Prostate gland (tissue), 2 donors: ENCODE measurements around the gene NTSR2. TPM values are rescaled to one million over a fixed set of nuclear protein-coding genes. Genes with fewer than 3 reads are reported as not detected.

ENCODE experiments used
- DNase-seq: peaks from one replicate; pipeline ENCODE4 v3.0.0-alpha.2; 2019; ENCODE audit warnings: low spot score
- H3K27ac ChIP-seq, 2 donors: fragments of 200-600 bp; sonication (generic); 2 replicates each; pipeline ENCODE4 v1.5.1; 2017 to 2019
- H3K27me3 ChIP-seq: fragments of 200-600 bp; sonication (generic); replicated peaks from 2 replicates; pipeline ENCODE4 v1.5.1; 2019; ENCODE audit not compliant: insufficient read depth
- H3K36me3 ChIP-seq, 2 donors: fragments of 200-600 bp; sonication (generic); 1 replicate in 1 of 2; 2 replicates in 1 of 2; pipeline versions ENCODE4 v1.5.1 to v1.8.1; 2017 to 2019
- H3K4me1 ChIP-seq: fragments of 200-600 bp; sonication (generic); replicated peaks from 2 replicates; pipeline ENCODE4 v1.5.1; 2019
- H3K4me3 ChIP-seq, 2 donors: fragments of 200-600 bp; sonication (generic); 2 replicates each; pipeline ENCODE4 v1.5.1; 2017 to 2019
- H3K9me3 ChIP-seq: fragments of 200-600 bp; sonication (generic); 2 replicates; pipeline ENCODE4 v1.5.1; 2017
- CTCF ChIP-seq, 4 experiments: fragments of 200-600 bp in 2 of 4; fragments of 450-650 bp in 2 of 4; sonication (generic) in 2 of 4; IDR thresholded peaks; 1 replicate in 3 of 4; 2 replicates in 1 of 4; pipeline ENCODE4 v1.5.1; 2016 to 2019; ENCODE audit warnings: antibody characterized with exemption in 4 of 4, mild to moderate bottlenecking in 2 of 4, moderate library complexity in 2 of 4
- POLR2A ChIP-seq: fragments of 450-650 bp; IDR thresholded peaks from one replicate; pipeline ENCODE4 v1.6.1; 2016; ENCODE audit warnings: antibody characterized with exemption, mild to moderate bottlenecking
- POLR2AphosphoS5 ChIP-seq: sonication (generic); formaldehyde crosslinking; IDR thresholded peaks from one replicate; pipeline ENCODE4 v1.6.1; 2017; ENCODE audit warnings: antibody characterized with exemption
- WGBS: methylation state at CpG from one replicate; pipeline ENCODE4 v1.1.5; 2018; 5-methylcytosine and 5-hydroxymethylcytosine counted together
- intact Hi-C: fragments of 100-400 bp; cut with DNase I; formaldehyde crosslinking; loops from one replicate; pipeline ENCODE4 v1.14.2; 2022
- total RNA-seq, 2 donors: library from RNA; depleted of rRNA; stranded (reverse); fragments of >200 nt; gene quantifications; one replicate each; pipeline ENCODE4 v1.1.0, GENCODE V29; 2016

Gene NTSR2
- total RNA-seq, 2 donors from 2014 or later = 0.34 TPM; not detected in 1

GRCh38 chr2:11649093-11649492 is 20.9 kb downstream of the NTSR2 start:
- WGBS = 55% methylated on average over 2 of the region's 2 CpGs
- intact Hi-C loops = no loop called here
- Histone ChIP-seq H3K27me3 (no peaks in the 10 kb centered on the region), H3K4me1 (no peaks in the 10 kb centered on the region), H3K36me3 (no peaks in the 10 kb centered on the region), H3K4me3 (no peak overlapping the region), H3K27ac (no peak overlapping the region), H3K9me3 (no peaks in the 10 kb centered on the region)
- TF ChIP-seq POLR2AphosphoS5 = no peak
- no peak for TF ChIP-seq CTCF (IDR thresholded peaks at IDR 0.05)
- TF ChIP-seq POLR2A = no peak
- no peak for DNase-seq

DNA sequence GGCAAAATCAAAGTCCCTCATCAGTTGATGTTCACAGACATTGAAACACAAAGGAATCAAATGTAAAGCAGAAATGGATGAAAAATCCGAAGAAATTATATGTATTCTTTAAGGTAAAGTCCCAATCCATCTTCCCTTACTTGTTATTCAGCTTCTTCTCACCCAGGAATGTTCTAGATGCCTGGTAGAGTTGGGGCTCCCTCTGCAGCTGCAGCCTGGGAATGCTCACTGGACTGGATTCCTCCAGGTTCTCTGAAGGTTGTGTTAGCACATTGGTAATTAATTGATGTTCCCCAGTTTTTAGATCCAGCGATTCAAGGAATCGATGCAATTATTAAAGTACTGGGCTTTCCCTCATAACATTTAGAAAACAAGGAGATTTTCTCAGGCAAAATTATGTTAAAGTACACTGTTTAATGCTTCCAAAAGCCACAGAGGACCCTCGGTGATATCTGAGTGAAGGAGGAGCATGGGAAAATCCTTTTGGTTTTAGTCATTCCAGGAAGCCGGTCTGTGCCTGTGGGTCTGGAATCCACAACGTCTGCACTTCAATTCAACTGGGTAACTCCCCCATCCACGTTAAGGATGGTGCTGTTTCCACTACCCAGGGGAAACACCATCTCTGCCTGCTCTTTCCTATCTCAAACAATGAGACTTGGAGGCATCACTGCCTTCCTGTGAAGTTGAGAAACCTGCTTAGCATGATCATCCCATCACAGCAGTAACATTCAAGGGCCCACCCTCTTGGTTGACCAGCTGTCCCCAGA is 22.0 kb downstream of the NTSR2 start:
- WGBS = 73% methylated on average over 7 of the region's 7 CpGs
- H3K36me3 ChIP-seq = no peaks in the 10 kb centered on the region
- no peaks in the 10 kb centered on the region for H3K4me1 ChIP-seq
- TF ChIP-seq CTCF (IDR thresholded peaks at IDR 0.05) (peak in 1 of 4 experiments; percentile 5), POLR2A (no peak)
- H3K27me3 ChIP-seq = no peaks in the 10 kb centered on the region
- no peak overlapping the region for H3K4me3 ChIP-seq
- no peak overlapping the region for H3K27ac ChIP-seq
- intact Hi-C loops = no loop called here
- DNase-seq = no peak
- no peaks in the 10 kb centered on the region for H3K9me3 ChIP-seq

DNA sequence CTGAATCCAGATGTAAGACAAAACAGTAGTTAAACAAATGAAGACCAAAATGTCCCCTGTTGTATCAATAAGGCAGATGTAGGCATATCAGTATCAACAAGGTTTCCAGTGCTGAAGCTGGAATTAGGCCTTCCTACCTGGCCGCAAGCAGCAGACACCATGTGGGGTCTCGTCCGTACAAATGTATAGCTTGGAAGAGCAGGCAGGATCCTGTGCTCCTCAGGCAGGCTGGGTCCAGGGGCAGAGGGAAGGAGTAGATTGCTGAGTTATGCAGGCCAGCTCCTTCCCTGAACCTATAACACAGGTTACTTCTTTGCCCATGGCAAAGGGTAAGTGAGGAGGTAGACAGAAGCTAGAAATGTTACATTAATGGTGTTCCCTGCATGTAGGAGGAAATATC is 23.5 kb downstream of the NTSR2 start:
- Histone ChIP-seq H3K4me1 (no peaks in the 10 kb centered on the region), H3K27me3 (no peaks in the 10 kb centered on the region), H3K36me3 (no peaks in the 10 kb centered on the region), H3K4me3 (no peak overlapping the region), H3K9me3 (no peaks in the 10 kb centered on the region), H3K27ac (no peak overlapping the region)
- TF ChIP-seq POLR2AphosphoS5 (no peak), CTCF (IDR thresholded peaks at IDR 0.05) (no peak), POLR2A (no peak)
- DNase-seq = no peak
- WGBS = 100% methylated on average over 3 of the region's 3 CpGs
- intact Hi-C loops = no loop called here

DNA sequence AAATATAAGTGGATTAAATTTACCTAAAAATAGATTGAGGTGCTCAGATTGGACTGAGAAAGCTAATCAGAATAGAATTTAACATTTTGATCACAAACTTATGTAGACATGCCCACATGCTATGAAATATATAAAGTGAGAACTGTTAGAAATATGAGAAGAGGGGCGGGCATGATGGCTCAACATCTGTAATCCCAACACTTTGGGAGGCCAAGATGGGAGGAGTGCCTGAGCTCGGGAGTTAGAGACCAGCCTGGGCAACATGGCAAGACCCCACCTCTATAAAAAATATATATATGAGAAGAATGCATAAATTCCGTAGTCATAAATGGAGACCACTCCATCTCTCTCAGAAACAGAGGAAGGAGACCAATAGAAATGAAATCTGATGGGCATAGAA is 25.7 kb downstream of the NTSR2 start:
- 90% methylated on average over 3 of the region's 3 CpGs for WGBS

More for the DNA sequence above, 25.7 kb downstream of the NTSR2 start:
- H3K4me1 ChIP-seq = no peaks in the 10 kb centered on the region
- H3K27me3 ChIP-seq = no peaks in the 10 kb centered on the region
- DNase-seq = no peak
- H3K36me3 ChIP-seq = peaks cover 0 to 4% of the 10 kb centered on the region in 2 donors
- TF ChIP-seq CTCF (IDR thresholded peaks at IDR 0.05) (no peak), POLR2A (no peak), POLR2AphosphoS5 (no peak)
- intact Hi-C loops = no loop called here
- no peaks in the 10 kb centered on the region for H3K9me3 ChIP-seq
- H3K4me3 ChIP-seq = no peak overlapping the region
- no peak overlapping the region for H3K27ac ChIP-seq
